ENCODE data around the gene ZNF25.
"Not testable (repeated sequence)": the region's sequence is repeated elsewhere in the genome, so short reads cannot be mapped to it uniquely, and the experiment has no call there.

Gene ZNF25

GRCh38 chr10:37947526-37947925, 28.9 kb downstream of the ZNF25 start:
- no peak for DNase-seq (ENCODE audit: low read depth)

DNA sequence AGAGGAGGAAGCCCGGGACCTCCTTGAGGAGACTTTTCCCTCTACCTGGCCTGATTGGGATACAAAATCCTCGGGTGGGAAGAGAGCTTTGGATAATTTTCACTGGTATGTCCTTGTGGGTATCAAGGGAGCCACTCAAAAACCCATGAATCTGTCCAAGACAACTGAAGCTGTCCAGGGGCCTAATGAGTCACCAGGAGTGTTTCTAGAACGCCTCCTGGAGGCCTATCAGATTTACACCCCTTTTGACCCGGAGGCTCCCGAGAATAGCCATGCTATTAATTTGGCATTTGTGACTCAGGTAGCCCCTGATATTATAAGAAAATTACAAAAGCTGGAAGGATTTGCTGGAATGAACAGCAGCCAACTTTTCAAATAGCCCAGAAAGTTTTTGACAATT, 38.6 kb downstream of the ZNF25 start:
- no peak for DNase-seq (ENCODE audit: low read depth)

- no peak for DNase-seq (ENCODE audit: low read depth)
Measured at GRCh38 chr10:37934791-37935190, 41.7 kb downstream of the ZNF25 start.

DNA sequence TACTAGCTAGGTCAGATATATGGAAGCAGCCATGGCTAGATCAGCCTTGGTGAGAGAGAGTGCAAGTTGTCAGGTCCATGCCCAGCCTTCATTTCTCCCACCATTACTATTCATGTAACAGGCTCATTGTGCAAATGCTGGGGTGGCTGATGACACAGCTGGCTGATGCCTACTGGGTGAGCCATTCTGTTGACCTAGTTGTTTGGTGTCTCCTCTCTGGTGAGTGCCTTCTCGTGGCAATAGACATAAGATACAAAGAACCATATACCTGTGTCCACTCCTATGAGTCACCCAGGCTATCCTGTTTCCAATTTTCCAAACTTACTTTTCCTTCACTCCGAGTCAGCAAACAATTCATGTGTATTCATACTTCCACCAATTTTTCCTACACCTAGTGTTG, 46.0 kb downstream of the ZNF25 start:
- no peak for DNase-seq (ENCODE audit: low read depth)

- not testable (repeated sequence) for DNase-seq (ENCODE audit: low read depth)
Measured at GRCh38 chr10:37908165-37908564, 68.3 kb downstream of the ZNF25 start.

DNA sequence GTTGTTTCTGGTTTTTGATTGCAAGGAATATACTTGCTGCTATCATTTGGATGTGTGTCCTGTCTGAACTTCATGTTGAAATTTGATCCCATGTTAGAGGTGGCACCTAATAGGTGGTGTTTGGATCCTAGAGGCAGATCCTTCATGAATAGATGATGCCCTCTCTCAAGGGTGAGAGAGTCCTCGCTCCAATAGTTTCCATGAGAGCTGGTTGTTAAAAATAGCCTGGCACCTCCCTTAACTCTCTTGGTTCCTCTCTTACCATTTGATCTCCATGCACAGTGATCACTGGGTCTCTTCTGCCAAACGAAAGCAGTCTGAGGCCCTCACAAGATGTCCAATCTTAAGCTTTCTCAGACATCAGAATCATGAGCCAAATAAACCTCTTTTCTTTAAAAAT, 70.1 kb downstream of the ZNF25 start:
- DNase-seq (ENCODE audit: low read depth): no peak

All from non-pigmented ciliary epithelial cell (primary cell).